IPS-15b (cell line): ENCODE data around the gene SBK3.

Experiments used
- H3K27me3 ChIP-seq: one replicate; pipeline ENCODE4 v1.6.1; 2013; ENCODE audit warnings: low read length; ENCODE audit not compliant: control insufficient read depth, insufficient read depth
- H3K36me3 ChIP-seq: one replicate; pipeline ENCODE4 v1.6.1; 2013; ENCODE audit warnings: low read length; ENCODE audit not compliant: control insufficient read depth, insufficient read depth
- H3K4me1 ChIP-seq: one replicate; pipeline ENCODE4 v1.6.1; 2013; ENCODE audit warnings: mild to moderate bottlenecking, low read length; ENCODE audit not compliant: control insufficient read depth, insufficient read depth
- H3K4me3 ChIP-seq: one replicate; pipeline ENCODE4 v1.5.1; 2013; ENCODE audit warnings: low read depth, low read length
- H3K9ac ChIP-seq: one replicate; pipeline ENCODE4 v1.6.1; 2013; ENCODE audit warnings: low read depth, mild to moderate bottlenecking, low read length
- H3K9me3 ChIP-seq: one replicate; pipeline ENCODE4 v1.6.1; 2013; ENCODE audit warnings: mild to moderate bottlenecking, low read length; ENCODE audit not compliant: control insufficient read depth, insufficient read depth

Gene SBK3

GRCh38 chr19:55567708-55568328 is 22.5 kb upstream of the SBK3 start:
- no peaks in the 10 kb centered on the region for H3K27me3 ChIP-seq
- no peak overlapping the region for H3K9ac ChIP-seq
- no peaks in the 10 kb centered on the region for H3K9me3 ChIP-seq
- H3K4me1 ChIP-seq: no peaks in the 10 kb centered on the region
- H3K36me3 ChIP-seq: no peaks in the 10 kb centered on the region
- H3K4me3 ChIP-seq: no peak overlapping the region

- Histone ChIP-seq H3K9ac (no peak overlapping the region), H3K4me3 (no peak overlapping the region), H3K9me3 (no peaks in the 10 kb centered on the region), H3K27me3 (no peaks in the 10 kb centered on the region), H3K36me3 (no peaks in the 10 kb centered on the region), H3K4me1 (no peaks in the 10 kb centered on the region)
Measured at GRCh38 chr19:55566823-55567222, 21.5 kb upstream of the SBK3 start.

- no peak overlapping the region for H3K4me3 ChIP-seq
- no peak overlapping the region for H3K9ac ChIP-seq
- H3K27me3 ChIP-seq: no peaks in the 10 kb centered on the region
- no peaks in the 10 kb centered on the region for H3K4me1 ChIP-seq
- no peaks in the 10 kb centered on the region for H3K36me3 ChIP-seq
- H3K9me3 ChIP-seq: no peaks in the 10 kb centered on the region
Measured at GRCh38 chr19:55563261-55563690, 17.9 kb upstream of the SBK3 start.

- no peak overlapping the region for H3K4me3 ChIP-seq
- no peaks in the 10 kb centered on the region for H3K9me3 ChIP-seq
- H3K9ac ChIP-seq: no peak overlapping the region
- no peaks in the 10 kb centered on the region for H3K27me3 ChIP-seq
- H3K4me1 ChIP-seq: no peaks in the 10 kb centered on the region
- no peaks in the 10 kb centered on the region for H3K36me3 ChIP-seq
Measured at GRCh38 chr19:55559684-55560083, 14.3 kb upstream of the SBK3 start.

- Histone ChIP-seq H3K36me3 (no peaks in the 10 kb centered on the region), H3K4me3 (no peak overlapping the region), H3K27me3 (no peaks in the 10 kb centered on the region)
Measured at GRCh38 chr19:55554741-55555152, 9.4 kb upstream of the SBK3 start.

GRCh38 chr19:55554302-55554701 is 9.0 kb upstream of the SBK3 start:
- Histone ChIP-seq H3K4me3 (no peak overlapping the region), H3K27me3 (no peaks in the 10 kb centered on the region), H3K4me1 (peaks cover 3% of the 10 kb centered on the region), H3K9me3 (no peaks in the 10 kb centered on the region), H3K9ac (no peak overlapping the region), H3K36me3 (no peaks in the 10 kb centered on the region)

More at GRCh38 chr19:55554741-55555152, 9.4 kb upstream of the SBK3 start:
- Histone ChIP-seq H3K9ac (no peak overlapping the region), H3K4me1 (peaks cover 3% of the 10 kb centered on the region), H3K9me3 (no peaks in the 10 kb centered on the region)

GRCh38 chr19:55553217-55554182 is 8.2 kb upstream of the SBK3 start:
- no peaks in the 10 kb centered on the region for H3K9me3 ChIP-seq
- H3K9ac ChIP-seq: no peak overlapping the region
- no peaks in the 10 kb centered on the region for H3K36me3 ChIP-seq
- no peak overlapping the region for H3K4me3 ChIP-seq
- no peaks in the 10 kb centered on the region for H3K27me3 ChIP-seq
- peaks cover 3% of the 10 kb centered on the region for H3K4me1 ChIP-seq

GRCh38 chr19:55552620-55553019 is 7.3 kb upstream of the SBK3 start:
- no peaks in the 10 kb centered on the region for H3K36me3 ChIP-seq
- peaks cover 3% of the 10 kb centered on the region for H3K4me1 ChIP-seq
- no peak overlapping the region for H3K4me3 ChIP-seq
- no peak overlapping the region for H3K9ac ChIP-seq
- no peaks in the 10 kb centered on the region for H3K9me3 ChIP-seq
- no peaks in the 10 kb centered on the region for H3K27me3 ChIP-seq

GRCh38 chr19:55552206-55552605 is 6.9 kb upstream of the SBK3 start:
- Histone ChIP-seq H3K4me1 (peaks cover 4% of the 10 kb centered on the region), H3K27me3 (no peaks in the 10 kb centered on the region), H3K9me3 (no peaks in the 10 kb centered on the region), H3K36me3 (no peaks in the 10 kb centered on the region), H3K4me3 (no peak overlapping the region), H3K9ac (no peak overlapping the region)

- H3K36me3 ChIP-seq: no peaks in the 10 kb centered on the region
- H3K4me3 ChIP-seq: peak overlapping the region; percentile 60
- peaks cover 10% of the 10 kb centered on the region for H3K4me1 ChIP-seq
- no peaks in the 10 kb centered on the region for H3K27me3 ChIP-seq
- H3K9ac ChIP-seq: peak overlapping the region; percentile 47
- H3K9me3 ChIP-seq: no peaks in the 10 kb centered on the region
Measured at GRCh38 chr19:55550321-55550650, 4.9 kb upstream of the SBK3 start.

- Histone ChIP-seq H3K4me1 (peaks cover 10% of the 10 kb centered on the region), H3K36me3 (no peaks in the 10 kb centered on the region), H3K9ac (peak overlapping the region; percentile 47), H3K4me3 (peak overlapping the region; percentile 60), H3K27me3 (no peaks in the 10 kb centered on the region), H3K9me3 (no peaks in the 10 kb centered on the region)
Measured at GRCh38 chr19:55549500-55550320, 4.4 kb upstream of the SBK3 start.
